COLO829 (cell line): Measurements from ENCODE around the gene PCDHB8.
"Not testable (repeated sequence)": the region's sequence is repeated elsewhere in the genome, so short reads cannot be mapped to it uniquely, and the experiment has no call there.

Experiments
- DNase-seq: peaks from one replicate; pipeline ENCODE4 v3.0.0; 2012; ENCODE audit warnings: low spot score

The PCDHB8 gene

DNA sequence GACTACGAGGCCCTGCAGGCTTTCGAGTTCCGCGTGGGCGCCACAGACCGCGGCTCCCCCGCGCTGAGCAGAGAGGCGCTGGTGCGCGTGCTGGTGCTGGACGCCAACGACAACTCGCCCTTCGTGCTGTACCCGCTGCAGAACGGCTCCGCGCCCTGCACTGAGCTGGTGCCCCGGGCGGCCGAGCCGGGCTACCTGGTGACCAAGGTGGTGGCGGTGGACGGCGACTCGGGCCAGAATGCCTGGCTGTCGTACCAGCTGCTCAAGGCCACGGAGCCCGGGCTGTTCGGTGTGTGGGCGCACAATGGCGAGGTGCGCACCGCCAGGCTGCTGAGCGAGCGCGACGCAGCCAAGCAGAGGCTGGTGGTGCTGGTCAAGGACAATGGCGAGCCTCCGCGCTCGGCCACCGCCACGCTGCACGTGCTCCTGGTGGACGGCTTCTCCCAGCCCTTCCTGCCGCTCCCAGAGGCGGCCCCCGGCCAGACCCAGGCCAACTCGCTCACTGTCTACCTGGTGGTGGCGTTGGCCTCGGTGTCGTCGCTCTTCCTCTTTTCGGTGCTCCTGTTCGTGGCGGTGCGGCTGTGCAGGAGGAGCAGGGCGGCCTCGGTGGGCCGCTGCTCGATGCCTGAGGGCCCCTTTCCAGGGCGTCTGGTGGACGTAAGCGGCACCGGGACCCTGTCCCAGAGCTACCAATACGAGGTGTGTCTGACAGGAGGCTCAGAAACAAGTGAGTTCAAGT, 6.7 kb downstream of the PCDHB8 start:
- DNase-seq: not testable (repeated sequence)

DNA sequence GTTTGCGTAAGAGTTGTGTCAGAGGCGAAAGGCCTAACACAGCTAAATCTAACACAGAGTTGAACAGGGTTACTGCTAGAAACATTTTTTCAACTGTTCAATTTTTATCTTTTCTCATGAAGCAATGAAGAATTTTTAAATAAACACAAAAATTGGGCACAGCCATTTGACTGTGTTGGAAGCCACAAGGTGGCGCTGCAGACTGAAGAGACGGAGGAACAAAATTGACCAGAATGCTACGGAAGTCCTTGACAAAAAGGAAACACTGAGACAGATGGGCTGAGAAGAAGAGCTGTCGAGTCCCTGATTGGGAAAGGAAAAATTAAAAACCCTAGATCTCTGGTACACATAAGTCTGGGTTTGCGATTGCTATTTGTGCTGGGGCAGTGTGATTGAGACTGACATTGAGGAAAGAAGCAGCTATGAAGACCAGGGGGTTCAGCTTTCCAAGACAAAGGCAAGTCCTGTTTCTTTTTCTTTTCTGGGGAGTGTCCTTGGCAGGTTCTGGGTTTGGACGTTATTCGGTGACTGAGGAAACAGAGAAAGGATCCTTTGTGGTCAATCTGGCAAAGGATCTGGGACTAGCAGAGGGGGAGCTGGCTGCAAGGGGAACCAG, 9.4 kb downstream of the PCDHB8 start, which contains the start of gene PCDHB9:
Gene PCDHB9, plus strand, starts transcription at position 265 of the 616 bp plus-strand sequence. Its CDS starts 158 bp downstream, at position 423.
- DNase-seq: peak; percentile 34

DNA sequence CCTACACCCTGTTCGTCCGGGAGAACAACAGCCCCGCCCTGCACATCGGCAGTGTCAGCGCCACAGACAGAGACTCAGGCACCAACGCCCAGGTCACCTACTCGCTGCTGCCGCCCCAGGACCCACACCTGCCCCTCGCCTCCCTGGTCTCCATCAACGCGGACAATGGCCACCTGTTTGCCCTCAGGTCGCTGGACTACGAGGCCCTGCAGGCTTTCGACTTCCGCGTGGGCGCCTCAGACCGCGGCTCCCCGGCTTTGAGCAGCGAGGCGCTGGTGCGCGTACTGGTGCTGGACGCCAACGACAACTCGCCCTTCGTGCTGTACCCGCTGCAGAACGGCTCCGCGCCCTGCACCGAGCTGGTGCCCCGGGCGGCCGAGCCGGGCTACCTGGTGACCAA, 11.1 kb downstream of the PCDHB8 start:
- DNase-seq: not testable (repeated sequence)

DNA sequence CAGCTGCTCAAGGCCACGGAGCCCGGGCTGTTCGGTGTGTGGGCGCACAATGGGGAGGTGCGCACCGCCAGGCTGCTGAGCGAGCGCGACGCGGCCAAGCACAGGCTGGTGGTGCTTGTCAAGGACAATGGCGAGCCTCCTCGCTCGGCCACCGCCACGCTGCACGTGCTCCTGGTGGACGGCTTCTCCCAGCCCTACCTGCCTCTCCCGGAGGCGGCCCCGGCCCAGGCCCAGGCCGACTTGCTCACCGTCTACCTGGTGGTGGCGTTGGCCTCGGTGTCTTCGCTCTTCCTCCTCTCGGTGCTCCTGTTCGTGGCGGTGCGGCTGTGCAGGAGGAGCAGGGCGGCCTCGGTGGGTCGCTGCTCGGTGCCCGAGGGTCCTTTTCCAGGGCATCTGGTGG, 11.5 kb downstream of the PCDHB8 start:
- DNase-seq: not testable (repeated sequence)

DNA sequence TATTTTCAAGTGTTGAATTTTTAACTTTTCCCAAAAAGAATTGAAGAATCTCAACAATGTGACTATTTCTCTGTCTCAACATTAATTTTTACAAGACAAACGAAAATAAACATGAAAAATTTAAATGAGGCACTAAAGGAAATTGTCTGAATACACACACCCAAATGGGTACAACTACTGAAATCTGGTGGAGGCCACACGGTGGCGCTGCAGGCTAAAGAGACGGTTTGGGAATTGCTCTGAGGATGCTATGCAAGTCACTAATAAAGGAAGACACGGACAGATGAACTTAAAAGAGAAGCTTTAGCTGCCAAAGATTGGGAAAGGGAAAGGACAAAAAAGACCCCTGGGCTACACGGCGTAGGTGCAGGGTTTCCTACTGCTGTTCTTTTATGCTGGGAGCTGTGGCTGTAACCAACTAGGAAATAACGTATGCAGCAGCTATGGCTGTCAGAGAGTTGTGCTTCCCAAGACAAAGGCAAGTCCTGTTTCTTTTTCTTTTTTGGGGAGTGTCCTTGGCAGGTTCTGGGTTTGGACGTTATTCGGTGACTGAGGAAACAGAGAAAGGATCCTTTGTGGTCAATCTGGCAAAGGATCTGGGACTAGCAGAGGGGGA, 14.6 kb downstream of the PCDHB8 start, which contains the start of gene PCDHB10:
Gene PCDHB10, plus strand, starts transcription at position 244 of the 616 bp plus-strand sequence. Its CDS starts 200 bp downstream, at position 444.
- DNase-seq: peak; percentile 47

DNA sequence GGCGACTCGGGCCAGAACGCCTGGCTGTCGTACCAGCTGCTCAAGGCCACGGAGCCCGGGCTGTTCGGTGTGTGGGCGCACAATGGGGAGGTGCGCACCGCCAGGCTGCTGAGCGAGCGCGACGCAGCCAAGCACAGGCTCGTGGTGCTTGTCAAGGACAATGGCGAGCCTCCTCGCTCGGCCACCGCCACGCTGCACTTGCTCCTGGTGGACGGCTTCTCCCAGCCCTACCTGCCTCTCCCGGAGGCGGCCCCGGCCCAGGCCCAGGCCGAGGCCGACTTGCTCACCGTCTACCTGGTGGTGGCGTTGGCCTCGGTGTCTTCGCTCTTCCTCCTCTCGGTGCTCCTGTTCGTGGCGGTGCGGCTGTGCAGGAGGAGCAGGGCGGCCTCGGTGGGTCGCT, 16.7 kb downstream of the PCDHB8 start:
- not testable (repeated sequence) for DNase-seq

DNA sequence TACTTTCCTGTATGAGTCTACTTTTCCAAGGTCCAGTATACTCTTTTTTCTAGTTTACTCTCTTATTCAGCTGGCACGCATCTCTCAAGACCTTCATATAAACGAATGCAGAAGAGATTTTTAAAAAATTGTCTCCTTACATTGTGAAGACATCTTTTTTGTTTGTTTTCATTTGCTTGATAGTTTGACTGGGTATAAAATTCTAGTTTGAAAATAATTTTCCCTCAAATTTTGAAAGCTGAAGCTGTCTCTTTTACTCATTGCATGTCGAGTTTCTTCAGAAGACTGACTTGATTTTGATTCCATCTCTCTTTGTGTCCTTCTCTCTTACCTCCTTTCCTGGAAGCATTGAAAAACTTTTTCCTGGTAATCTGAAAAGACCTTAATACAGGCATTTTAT, 18.8 kb downstream of the PCDHB8 start:
- no peak for DNase-seq

GRCh38 chr5:141199359-141200235, 22.0 kb downstream of the PCDHB8 start, which contains the start of gene PCDHB11:
TSS of gene PCDHB11 (plus strand) at chr5:141199627. CDS start at chr5:141199775, 148 bp downstream.
- peak; percentile 43 for DNase-seq

- DNase-seq: not testable (repeated sequence)
Measured at GRCh38 chr5:141201126-141201525, 23.5 kb downstream of the PCDHB8 start.

- DNase-seq: not testable (repeated sequence)
Measured at GRCh38 chr5:141201646-141202045, 24.1 kb downstream of the PCDHB8 start.

DNA sequence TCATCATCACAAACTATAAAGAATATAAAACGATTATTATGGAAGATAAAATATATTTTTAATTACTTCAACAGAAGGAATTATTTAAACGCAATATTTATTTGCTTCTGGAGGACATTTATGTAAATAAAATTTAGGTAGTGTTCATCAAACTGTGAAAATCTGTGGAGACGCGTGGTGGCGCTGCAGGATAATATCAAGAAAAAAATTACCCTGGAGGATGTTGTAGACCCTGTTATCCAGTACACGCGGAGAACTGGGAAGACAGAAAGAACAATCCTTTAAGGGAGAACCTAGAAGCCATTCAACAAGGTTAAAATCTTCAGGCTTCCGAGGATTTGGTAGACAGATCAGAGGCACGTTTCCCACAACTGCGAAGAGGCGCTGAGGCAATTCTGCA, 30.9 kb downstream of the PCDHB8 start, which contains the start of gene PCDHB12:
Gene PCDHB12, plus strand, starts transcription at position 242 of the 400 bp plus-strand sequence. CDS start 189 bp downstream, outside the sequence.
- peak; percentile 31 for DNase-seq

DNA sequence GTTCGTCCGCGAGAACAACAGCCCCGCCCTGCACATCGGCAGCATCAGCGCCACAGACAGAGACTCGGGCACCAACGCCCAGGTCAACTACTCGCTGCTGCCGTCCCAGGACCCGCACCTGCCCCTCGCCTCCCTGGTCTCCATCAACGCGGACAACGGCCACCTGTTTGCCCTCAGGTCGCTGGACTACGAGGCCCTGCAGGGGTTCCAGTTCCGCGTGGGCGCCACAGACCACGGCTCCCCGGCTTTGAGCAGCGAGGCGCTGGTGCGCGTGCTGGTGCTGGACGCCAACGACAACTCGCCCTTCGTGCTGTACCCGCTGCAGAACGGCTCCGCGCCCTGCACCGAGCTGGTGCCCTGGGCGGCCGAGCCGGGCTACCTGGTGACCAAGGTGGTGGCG, 32.7 kb downstream of the PCDHB8 start:
- not testable (repeated sequence) for DNase-seq

GRCh38 chr5:141210849-141211248, 33.3 kb downstream of the PCDHB8 start:
- not testable (repeated sequence) for DNase-seq

- DNase-seq: not testable (repeated sequence)
Measured at GRCh38 chr5:141213656-141214339, 36.2 kb downstream of the PCDHB8 start, which contains the start of gene PCDHB13. TSS of gene PCDHB13 (plus strand) at chr5:141213919. CDS start at chr5:141214124, 205 bp downstream.

GRCh38 chr5:141214583-141214982, 37.0 kb downstream of the PCDHB8 start:
- DNase-seq: not testable (repeated sequence)

- not testable (repeated sequence) for DNase-seq
Measured at GRCh38 chr5:141215504-141215903, 37.9 kb downstream of the PCDHB8 start.

- DNase-seq: not testable (repeated sequence)
Measured at GRCh38 chr5:141216035-141216434, 38.4 kb downstream of the PCDHB8 start.

DNA sequence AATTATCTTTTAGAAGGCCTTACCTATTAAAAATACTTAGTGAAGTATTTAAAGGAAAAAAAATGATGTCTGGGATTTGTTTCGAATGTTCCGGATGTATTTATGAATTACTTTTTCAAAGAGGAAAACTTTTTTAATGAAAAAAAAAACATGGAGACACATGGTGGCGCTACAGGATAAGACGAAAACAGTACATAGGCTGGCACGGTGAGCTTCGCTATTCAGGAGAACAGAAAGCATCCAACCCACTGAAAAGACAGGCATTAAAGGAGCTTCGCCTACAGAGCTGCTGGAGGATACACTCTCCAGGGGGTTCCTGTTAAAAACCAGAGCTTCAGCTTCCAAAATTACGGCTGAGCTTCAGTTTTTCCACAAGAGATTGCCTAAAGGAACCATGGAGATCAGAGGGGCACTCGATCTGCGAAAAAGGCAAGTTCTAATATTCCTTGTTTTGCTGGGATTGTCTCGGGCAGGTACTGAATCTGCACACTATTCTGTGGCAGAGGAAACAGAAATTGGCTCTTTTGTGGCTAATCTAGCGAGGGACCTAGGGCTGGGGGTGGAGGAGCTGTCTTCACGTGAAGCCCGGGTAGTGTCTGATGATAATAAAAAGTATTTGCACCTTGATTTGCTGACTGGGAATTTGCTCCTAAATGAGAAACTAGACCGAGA, 45.7 kb downstream of the PCDHB8 start, which contains the start of gene PCDHB14:
Gene PCDHB14, plus strand, starts transcription at position 232 of the 672 bp plus-strand sequence. Its CDS starts 163 bp downstream, at position 395.
- peak; percentile 23 for DNase-seq

DNA sequence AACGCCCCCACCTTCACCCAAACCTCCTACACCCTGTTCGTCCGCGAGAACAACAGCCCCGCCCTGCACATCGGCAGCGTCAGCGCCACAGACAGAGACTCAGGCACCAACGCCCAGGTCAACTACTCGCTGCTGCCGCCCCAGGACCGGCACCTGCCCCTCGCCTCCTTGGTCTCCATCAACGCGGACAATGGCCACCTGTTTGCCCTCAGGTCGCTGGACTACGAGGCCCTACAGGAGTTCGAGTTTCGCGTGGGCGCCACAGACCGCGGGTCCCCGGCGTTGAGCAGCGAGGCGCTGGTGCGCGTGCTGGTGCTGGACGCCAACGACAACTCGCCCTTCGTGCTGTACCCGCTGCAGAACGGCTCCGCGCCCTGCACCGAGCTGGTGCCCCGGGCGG, 47.3 kb downstream of the PCDHB8 start:
- not testable (repeated sequence) for DNase-seq

- DNase-seq: not testable (repeated sequence)
Measured at GRCh38 chr5:141225421-141225820, 47.8 kb downstream of the PCDHB8 start.
